Tibial nerve (tissue), 4 donors: ENCODE measurements around the gene HPGDS.

Experiments
- CTCF ChIP-seq, 5 experiments: fragments of 200-600 bp in 3 of 5; fragments of 450-650 bp in 2 of 5; sonication (generic) in 3 of 5; IDR thresholded peaks; one replicate each; pipeline ENCODE4 v1.5.1; 2016 to 2019; ENCODE audit warnings: antibody characterized with exemption in 5 of 5, mild to moderate bottlenecking in 3 of 5, moderate library complexity in 2 of 5
- EP300 ChIP-seq, 2 donors: sonication (generic); formaldehyde crosslinking; IDR thresholded peaks; one replicate each; pipeline ENCODE4 v1.6.1; 2017; ENCODE audit warnings: antibody characterized with exemption in 2 of 2, mild to moderate bottlenecking in 1 of 2

GRCh38 chr4:94345266-94345665 lies 2.6 kb upstream of the HPGDS start:
- TF ChIP-seq CTCF (IDR thresholded peaks at IDR 0.05) (no peak), EP300 (IDR thresholded peaks at IDR 0.05) (no peak)
